NCI-H345 treated with DMSO at 0.1 percent for 48 hours (cell line): ENCODE measurements around the gene TADA2B.

ENCODE experiments used
- DNase-seq: peaks from one replicate; lab custom pipeline; 2025; ENCODE audit not compliant: unreplicated experiment; lab: John Stamatoyannopoulos, UW

The TADA2B gene

GRCh38 chr4:7040765-7041164 is 2.4 kb upstream of the TADA2B start:
- DNase-seq: no peak

- DNase-seq: no peak
These were observed 1.9 kb upstream of the TADA2B start for GRCh38 chr4:7041246-7041645.

- no peak for DNase-seq
These were observed 1.2 kb upstream of the TADA2B start for GRCh38 chr4:7041801-7042502.

DNA sequence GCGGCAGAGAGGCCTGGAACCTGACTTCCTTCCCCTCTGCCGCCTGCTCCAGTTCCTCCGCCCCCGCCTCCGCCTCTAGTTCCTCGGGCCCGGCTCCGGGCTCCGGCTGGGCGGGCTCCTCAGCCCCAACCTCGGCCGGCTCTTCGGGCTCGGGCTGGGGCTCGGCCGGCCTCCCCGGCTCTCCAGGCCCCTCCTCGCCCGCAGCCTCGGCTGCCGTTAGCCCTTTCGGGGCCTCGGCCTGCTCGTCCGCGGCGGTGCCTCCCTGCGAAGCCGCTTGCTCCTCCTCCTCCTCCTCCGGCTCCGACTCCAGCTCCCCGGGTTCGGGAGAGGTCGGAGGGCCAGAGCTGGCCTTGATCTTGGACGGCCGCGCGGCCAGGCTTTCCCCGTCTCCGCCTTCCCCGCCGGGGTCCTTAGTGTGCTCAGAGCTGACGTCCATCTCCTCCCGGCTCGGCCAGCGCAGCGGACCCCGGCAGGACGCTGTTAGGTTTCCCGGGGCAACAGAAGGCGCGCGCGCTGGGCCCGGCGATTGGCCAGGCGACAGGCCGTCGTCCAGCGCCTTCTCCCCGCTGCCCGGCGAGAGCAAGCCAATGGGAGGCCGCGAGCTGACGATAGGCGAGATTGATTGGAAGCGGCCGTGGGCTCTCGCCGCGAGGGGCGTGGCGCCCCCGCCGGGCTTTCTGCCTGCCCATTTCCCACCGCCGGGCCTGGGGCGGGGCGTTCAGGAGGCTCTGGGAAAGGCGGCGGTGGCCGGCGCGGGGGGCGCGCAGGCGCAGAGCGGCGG is 479 bp upstream of the TADA2B start:
- DNase-seq: peak; percentile 93

- DNase-seq: no peak
These were observed 1.2 kb downstream of the TADA2B start for GRCh38 chr4:7044137-7044930.

DNA sequence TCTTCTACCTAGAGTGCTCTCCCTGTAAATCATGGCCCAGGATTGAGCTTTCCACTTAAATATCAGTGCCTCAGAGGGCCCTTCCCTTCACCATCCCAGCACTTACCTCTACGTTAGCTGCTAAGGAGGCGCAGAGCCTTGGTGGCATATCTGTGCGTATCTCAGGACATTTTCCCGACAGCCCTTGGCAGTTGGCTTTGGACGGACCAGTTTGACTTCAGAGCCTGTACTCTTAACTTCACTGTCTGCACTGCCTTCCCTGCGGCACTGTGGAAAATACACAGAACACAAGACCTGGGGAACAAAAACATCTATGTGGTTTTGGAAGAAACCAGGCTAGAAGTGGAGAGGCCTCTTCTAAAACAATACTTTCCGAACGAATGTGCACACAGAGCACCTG is 2.4 kb downstream of the TADA2B start:
- no peak for DNase-seq

DNA sequence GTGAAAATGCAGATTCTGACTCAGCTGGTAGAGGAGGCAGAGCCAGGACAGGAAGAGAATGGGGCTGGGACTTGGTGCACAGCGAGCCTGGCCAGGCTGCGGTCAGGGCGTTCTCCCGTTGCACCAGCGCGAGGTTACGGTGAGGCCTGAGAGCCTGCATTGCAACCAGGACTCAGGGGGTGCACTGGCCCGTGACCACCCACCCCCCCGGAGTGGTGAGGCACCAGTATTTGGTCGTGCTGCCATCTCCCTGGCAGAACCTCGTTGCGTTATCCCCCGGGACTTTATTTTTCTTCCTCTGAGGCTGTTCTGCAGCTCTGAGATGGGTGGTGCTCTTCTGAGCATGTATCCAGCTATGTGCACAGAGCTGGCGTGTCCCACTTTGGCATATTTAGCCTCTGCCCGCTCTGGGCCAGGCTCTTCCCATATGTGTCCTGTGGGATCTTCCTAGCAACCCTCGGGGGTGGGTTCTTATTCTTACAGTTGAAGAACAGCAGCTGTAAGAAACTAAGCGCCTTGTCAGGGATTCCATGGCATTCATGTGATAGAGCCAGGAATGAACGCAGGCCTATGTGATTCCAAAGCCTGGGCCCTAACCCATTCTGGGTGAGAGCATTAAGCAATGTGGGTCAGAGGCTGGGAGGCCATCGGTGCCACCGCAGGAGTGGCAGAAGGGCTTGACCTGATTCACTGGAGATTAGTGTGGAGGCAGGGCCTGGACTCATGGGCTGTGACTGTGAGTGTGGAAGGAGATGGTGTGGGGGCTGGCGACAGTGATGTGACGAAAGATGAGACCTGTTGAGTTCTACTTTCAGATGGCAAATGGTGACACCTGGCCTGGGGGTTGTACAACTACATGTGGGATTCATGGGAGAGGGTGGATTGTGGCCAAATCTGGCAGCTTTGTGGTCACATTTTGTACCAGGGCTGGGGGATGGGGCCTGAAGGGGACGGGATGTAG is 3.1 kb downstream of the TADA2B start:
- DNase-seq: no peak

GRCh38 chr4:7046971-7047370 is 3.8 kb downstream of the TADA2B start:
- no peak for DNase-seq

GRCh38 chr4:7048642-7049041 is 5.5 kb downstream of the TADA2B start:
- no peak for DNase-seq

DNA sequence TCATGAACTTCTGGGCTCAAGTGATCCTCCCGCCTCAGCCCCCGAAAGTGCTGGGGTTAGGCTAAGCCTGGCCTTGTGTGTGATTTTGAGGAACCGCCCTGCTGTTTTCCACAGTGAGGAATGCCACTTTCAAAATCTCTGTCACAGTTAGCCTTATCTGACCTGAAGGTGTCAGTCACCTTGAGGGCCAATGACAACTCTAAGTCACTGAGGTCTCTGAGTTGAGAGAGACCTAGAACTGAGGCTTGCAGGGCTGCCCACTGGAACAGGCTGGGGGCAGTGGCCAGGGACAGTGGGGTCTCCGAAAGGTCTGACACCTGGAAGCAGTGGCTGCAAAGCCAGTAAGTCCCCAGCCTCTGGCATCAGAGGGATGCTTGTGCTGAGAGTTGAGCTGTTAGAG is 6.1 kb downstream of the TADA2B start:
- no peak for DNase-seq

DNA sequence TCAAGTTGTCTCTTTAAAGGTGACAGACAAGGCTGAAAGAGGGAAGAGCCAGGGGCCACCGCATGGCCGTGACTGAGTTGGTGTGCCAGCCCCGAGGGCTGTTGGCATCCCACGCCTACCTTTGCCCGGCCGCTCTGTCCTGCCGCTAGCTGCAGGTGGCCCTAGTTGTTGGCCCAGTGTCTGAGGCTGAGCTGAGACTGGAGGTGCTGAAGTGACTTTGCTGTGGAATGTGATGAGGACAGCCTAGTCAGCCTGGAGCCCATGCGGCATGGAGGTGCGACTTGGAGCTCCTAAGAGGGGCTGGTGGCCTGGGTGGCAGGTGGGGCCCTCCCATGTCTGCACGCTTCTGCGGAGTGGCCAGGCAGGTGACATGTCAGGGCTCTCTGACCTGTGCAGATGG is 6.6 kb downstream of the TADA2B start:
- no peak for DNase-seq

GRCh38 chr4:7050481-7051143 is 7.4 kb downstream of the TADA2B start:
- DNase-seq: no peak

GRCh38 chr4:7051144-7051495 is 7.9 kb downstream of the TADA2B start:
- DNase-seq: no peak

DNA sequence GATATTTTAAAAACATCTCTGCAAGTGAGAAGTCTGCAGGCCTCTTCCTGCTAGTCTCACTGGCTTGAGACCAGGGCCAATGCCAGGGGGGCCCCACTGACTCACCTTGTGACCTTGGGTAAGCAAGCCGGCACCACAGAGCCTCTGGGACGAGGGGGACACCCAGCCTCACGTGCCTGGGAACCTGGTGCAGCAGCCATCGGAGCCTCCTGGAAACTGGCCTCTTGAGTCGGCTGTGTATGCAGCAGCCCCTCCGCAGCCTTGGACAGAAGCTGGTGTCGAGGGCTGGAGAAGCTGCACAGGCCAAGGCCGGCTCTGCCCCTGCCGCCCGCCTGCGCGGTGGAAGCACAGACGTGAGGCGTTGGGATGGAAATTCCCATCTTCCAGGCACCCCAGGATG is 8.7 kb downstream of the TADA2B start:
- DNase-seq: no peak

GRCh38 chr4:7052313-7052712 is 9.1 kb downstream of the TADA2B start:
- no peak for DNase-seq

DNA sequence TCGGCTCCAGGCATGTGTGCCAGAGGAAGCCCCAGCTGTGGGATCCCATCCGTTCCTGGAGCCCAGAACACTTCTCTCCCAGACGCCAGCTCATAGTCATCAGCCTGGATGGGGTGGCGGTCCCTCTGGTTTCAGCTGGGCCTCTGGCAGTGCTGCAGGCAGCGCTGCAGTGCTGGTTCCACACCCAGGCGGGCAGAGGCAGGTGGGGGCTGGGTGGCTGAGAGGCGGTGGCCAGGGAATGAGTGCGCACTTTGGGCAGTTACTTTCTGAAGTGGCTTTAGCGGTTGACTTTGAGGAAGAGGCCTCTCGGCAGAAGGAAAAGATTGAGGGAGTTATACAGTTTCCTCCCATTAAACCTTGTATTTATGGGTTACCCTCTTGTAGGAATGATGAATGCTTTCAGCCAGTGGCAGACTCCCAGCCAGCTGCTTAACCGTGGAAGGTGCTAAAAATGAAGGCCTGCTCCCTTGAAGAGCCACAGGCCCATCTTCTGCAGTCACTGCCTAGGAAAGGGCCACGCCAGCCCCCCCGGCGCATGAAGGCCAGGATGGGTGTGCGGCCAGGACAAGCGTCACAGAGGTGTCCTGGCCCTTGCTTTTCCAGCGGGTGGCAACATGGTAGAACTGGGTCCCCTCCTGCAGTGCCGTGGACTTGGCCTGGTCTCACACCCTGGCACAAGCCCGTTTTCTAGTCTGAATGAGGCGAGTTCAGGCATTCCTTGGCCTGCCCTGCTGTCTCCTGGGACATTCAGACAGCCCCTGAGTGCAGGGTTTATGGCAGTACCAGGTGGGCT is 9.9 kb downstream of the TADA2B start:
- DNase-seq: no peak

DNA sequence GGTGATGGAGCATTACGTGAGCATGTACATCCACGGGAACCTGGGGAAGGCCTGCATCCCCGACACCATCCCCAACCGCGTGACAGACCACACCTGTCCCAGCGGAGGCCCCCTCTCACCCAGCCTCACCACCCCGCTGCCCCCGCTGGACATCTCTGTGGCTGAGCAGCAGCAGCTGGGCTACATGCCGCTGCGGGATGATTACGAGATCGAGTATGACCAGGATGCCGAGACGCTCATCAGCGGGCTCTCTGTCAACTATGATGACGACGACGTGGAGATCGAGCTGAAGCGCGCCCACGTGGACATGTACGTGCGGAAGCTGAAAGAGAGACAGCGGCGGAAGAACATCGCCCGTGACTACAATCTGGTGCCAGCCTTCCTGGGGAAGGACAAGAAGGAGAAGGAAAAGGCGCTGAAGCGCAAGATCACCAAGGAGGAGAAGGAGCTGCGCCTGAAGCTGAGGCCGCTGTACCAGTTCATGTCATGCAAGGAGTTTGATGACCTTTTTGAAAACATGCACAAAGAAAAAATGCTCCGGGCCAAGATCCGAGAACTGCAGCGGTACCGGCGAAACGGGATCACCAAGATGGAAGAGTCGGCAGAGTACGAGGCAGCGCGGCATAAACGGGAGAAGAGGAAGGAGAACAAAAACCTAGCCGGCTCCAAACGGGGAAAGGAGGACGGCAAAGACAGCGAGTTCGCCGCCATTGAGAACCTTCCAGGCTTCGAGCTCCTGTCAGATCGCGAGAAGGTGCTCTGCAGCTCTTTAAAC is 11.1 kb downstream of the TADA2B start:
- DNase-seq: no peak

GRCh38 chr4:7055111-7055989 is 12.2 kb downstream of the TADA2B start:
- DNase-seq: no peak
